Embryonic facial prominence (tissue), 1 donor: ENCODE data around the gene LHX5.
"Not testable (repeated sequence)": the region's sequence is repeated elsewhere in the genome, so short reads cannot be mapped to it uniquely, and the experiment has no call there.

Experiments used
- DNase-seq: peaks from one replicate; pipeline ENCODE4 v3.0.0-alpha.2; 2016; ENCODE audit errors: extremely low spot score

Gene LHX5

GRCh38 chr12:113471619-113472171 lies at the start of gene LHX5:
Gene LHX5 (minus strand): TSS chr12:113471871. CDS start chr12:113471498, 373 bp downstream.
- no peak for DNase-seq

- DNase-seq, result no peak
Measured at GRCh38 chr12:113519464-113520307, 48.0 kb upstream of the LHX5 start.

DNA sequence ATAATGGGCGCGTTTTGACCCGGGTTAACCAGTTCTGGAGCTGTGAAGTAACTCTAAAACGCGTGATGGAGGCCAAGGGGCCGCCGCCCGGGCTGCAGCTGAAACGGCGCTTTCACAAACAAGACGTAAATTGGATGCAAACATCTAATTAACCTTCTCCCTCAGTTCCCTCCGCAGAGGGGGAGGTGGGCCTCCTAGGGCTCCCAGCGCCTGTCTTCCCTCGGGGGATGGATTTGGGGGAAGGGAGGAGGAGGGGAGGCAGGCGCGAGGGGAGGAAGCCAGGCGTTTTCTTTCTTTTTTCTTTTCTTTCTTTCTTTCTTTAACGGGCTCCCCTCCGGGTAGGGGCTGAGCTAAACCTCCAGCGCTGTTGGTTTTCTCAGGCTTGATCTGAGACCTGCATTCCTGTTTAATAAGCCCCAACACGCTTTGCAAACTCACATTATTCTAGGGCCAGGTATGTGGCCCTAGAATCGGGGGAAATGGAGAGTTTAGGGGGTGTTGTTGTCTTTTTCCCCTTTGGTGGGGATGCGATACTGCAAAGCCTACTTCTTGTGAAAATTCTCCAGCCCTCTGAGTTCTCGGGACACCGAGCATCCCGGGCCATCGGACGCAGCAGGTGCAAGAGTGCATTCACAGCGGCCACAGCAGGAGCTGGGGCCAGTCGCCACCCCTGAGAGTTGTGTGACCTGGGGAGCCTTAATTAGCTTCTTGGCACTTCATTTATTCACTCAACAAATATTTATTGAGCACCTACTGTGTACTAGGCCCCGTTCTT lies 43.6 kb upstream of the LHX5 start:
- DNase-seq, result no peak

DNA sequence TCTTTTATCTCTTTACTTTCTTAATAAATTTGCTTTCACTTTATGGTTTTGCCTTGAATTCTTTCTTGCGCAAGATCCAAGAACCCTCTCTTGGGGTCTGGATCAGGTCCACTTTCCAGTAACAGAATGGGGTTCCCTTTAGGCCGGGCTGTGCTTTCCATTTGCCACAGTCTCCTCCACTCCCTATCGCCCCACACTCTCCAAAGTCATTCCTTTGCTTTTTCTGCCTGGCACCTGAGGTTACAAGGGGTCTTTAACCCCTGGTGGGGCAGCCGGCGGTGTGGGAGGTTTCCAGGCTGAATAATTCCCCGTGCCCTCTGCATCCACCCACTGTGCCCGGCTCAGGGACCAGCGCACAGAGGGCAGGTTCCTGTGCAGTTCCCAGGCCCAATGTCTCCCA lies 42.9 kb upstream of the LHX5 start:
- DNase-seq, result no peak

GRCh38 chr12:113512568-113512967 lies 40.9 kb upstream of the LHX5 start:
- no peak for DNase-seq

GRCh38 chr12:113506867-113507266 lies 35.2 kb upstream of the LHX5 start:
- DNase-seq, result no peak

DNA sequence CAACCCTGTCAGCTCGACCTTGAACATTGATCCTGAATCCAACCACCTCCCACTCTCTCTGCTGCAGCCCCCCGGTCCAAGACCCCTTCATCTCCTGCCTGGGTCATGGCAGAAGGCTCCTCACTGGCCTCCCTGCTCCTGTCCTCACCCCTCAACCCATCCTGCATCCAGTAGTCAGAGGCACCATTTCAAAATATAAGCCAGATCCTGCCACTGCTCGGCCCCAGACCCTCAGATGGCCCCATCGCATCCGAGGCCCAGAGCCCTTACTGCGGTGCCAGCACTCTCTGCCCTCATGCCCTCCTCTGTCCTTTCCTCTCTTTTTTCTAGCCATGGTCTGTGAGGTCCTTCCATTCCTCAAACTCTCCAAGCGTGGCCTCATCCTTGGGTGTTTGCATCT lies 34.3 kb upstream of the LHX5 start:
- DNase-seq, result no peak

- DNase-seq, result no peak
Measured at GRCh38 chr12:113504917-113505316, 33.2 kb upstream of the LHX5 start.

DNA sequence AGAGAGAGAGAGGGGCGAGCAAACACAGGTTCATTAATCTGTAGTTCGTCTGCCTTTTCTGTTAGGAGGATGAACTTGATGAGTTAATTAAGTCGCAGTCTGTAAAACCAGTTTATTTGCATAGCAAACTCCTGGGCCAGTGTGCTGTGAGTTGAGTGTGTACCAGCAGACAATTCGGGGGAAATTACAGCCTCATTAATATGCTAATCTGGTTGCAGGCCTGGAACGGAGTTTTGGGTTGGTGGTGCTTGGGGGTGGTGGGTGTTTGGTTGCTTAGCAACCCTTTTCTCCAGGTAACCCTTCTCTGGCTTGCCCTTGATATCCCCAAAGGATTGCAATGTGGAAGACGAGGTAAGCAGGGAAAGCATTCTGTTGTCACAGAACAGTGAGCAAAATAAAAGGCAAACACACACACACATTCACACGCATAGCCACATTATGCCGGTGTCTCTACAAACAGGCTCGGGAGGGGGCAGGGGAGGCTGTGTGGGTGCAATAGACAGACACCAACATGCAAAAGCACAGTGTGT lies 29.2 kb upstream of the LHX5 start:
- DNase-seq, result no peak

GRCh38 chr12:113500306-113500675 lies 28.6 kb upstream of the LHX5 start:
- no peak for DNase-seq

GRCh38 chr12:113498490-113498889 lies 26.8 kb upstream of the LHX5 start:
- DNase-seq, result no peak

DNA sequence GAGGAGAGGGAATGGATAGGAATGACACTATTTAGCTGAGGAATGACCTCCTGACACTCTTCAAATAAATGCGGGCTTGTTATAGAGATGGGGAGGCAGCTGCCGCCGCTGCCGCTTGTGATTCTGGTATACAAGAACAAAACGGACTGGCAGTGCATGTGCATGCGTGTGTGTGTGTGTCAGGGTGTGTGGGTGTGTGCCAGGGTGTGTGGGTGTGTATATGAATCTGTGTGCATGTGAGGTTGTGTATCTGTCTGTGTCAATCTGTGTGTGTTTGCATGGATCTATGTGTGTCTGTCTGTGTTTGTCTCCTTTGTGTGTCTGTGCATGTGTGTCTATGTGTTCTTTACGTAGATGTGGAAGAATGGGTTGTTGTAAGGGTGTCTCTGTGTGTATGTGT lies 26.0 kb upstream of the LHX5 start:
- no peak for DNase-seq

DNA sequence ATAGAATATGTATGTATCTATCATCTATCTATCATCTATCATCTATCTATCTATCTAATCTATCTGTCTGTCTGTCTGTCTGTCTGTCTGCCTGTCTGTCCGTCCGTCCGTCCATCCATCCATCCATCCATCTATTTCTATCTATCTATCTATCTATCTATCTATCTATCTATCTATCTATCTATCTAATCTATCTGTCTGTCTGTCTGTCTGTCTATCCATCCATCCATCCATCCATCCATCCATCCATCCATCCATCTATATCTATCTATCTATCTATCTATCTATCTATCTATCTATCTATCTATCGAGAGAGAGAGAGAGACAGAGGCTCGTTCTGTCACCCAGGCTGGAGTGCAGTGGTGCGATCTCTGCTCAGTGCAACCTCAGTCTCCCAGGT lies 24.3 kb upstream of the LHX5 start:
- DNase-seq, result not testable (repeated sequence)

- DNase-seq, result no peak
Measured at GRCh38 chr12:113488322-113488721, 16.7 kb upstream of the LHX5 start.

DNA sequence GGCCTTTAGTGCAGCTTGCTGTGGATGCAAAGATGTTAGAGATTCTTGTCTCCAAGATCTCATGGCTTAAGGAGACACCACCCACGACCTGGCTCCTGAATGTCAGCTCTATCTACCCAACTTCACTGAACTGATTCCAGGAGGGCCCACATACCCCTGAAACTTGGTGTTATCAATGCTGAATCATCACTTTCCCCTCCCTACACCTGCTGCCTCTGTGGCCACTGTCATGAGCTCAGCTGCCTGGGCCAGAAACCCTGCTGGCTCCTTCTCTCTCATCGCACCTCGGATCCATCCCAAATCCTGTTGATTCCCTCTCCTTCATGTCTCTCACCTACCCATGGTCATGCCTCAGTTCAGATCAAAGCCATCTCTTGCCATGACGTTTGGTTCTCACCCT lies 15.1 kb upstream of the LHX5 start:
- no peak for DNase-seq

DNA sequence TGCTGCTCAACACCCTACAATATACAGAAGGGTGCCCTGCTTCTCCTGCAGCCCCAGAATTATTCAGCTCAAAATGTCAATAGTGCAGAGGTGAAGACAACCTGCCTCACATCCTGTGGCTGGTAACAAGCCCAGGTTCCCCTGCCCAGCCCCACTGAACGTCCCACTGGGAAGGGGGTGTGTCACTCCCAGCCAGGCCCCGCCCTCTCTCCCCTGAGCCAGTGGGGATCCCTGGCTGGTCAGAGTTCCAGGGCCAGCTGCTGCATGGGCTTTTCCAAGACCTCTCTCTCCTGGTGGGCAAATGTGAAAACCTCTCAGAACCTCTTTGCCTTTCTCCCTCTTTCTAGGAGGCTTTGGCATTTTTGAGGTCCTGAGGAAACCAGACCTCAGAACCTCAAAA lies 13.7 kb upstream of the LHX5 start:
- DNase-seq, result no peak

- DNase-seq, result no peak
Measured at GRCh38 chr12:113482334-113482733, 10.7 kb upstream of the LHX5 start.

DNA sequence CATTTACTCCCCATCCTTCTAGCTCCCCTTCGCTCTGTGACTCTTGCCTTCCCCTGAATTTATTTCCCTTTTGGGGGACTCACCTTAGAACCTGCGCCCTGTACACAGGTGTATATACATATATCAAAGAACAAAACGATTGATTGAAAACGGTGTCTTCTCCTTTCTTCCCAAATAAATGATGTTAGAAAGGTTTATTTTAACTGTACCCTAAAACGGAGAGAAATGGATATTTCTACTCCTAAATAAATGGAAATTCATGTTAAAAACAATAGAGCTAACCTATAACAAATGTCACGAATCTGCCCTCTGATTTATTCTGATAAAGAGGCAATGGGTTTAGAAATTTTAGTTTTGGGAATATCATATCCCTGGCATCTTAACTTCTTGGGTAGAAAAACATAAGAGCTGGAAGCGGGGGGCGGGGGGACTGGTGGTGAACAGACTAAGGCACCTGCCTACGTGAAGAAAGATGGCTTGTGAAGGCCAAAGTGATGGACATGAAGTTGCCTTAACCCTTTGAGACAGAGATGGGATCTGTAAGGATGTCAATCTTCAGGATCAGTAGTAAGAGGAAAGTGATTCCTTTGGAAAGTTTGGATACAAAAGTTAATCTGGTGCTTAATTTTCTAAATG lies 8.8 kb upstream of the LHX5 start:
- no peak for DNase-seq

- DNase-seq, result no peak
Measured at GRCh38 chr12:113479590-113480335, 8.1 kb upstream of the LHX5 start.

GRCh38 chr12:113479216-113479589 lies 7.5 kb upstream of the LHX5 start:
- no peak for DNase-seq

DNA sequence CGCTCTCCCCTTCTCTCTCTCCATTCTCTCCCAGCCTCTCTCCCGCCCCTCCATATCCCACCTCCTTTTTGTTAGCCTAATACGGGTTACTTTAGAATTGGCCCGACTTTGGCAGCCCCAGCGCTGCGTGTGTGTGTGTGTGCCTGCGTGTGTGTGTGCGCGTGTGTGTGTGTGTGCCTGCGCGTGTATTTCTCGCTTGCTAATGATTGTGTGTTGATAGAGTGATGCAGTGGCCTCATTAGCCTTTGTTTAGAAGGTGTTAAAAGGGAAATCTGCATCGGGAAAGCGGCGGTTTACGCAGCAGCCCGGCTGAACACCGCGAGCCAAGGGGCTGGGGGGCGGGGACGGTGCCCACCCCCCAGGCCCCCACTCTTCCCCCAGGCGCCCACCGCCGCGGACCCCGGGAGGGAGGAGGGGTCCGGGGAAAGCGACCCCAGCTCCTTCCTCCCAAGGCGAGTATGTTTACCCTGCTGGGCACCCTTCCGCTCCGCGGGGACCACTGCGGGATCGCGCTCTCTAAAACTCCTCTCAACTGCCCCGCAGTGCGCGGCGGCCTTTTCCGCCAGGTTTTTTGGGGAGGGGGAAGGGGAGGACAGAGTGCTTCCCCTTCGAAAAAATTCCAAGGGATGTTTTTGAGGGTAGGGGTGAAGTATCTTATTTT lies 6.8 kb upstream of the LHX5 start:
- no peak for DNase-seq
